Testis (tissue), 3 donors: Measurements from ENCODE around the gene CBY1. TPM values are rescaled to one million over a fixed set of nuclear protein-coding genes. Genes with fewer than 3 reads are reported as not detected.

Source experiments
- DNase-seq: peaks from one replicate; pipeline ENCODE4 v3.0.0-alpha.2; 2019
- H3K27ac ChIP-seq, 2 donors: fragments of 200-600 bp; sonication (generic); one replicate each; pipeline ENCODE4 v1.5.1; 2019
- H3K27me3 ChIP-seq: fragments of 200-600 bp; sonication (generic); one replicate; pipeline ENCODE4 v1.5.1; 2019
- H3K36me3 ChIP-seq: fragments of 200-600 bp; sonication (generic); one replicate; pipeline ENCODE4 v1.5.1; 2017; ENCODE audit warnings: low read depth; ENCODE audit errors: missing control alignments
- H3K4me1 ChIP-seq: fragments of 200-600 bp; sonication (generic); one replicate; pipeline ENCODE4 v1.5.1; 2019
- H3K4me3 ChIP-seq, 2 donors: fragments of 200-600 bp; sonication (generic); one replicate each; pipeline ENCODE4 v1.5.1; 2017 to 2019
- H3K9me3 ChIP-seq: fragments of 200-600 bp; sonication (generic); one replicate; pipeline ENCODE4 v1.5.1; 2017
- POLR2A ChIP-seq: fragments of 450-650 bp; IDR thresholded peaks from one replicate; pipeline ENCODE4 v1.6.1; 2017; ENCODE audit warnings: antibody characterized with exemption, mild to moderate bottlenecking, moderate library complexity
- WGBS, 2 donors: methylation state at CpG; one replicate each; pipeline ENCODE4 v1.1.5; 2018; 5-methylcytosine and 5-hydroxymethylcytosine counted together
- intact Hi-C: fragments of 100-400 bp; cut with DNase I; formaldehyde crosslinking; loops from one replicate; pipeline ENCODE4 v1.15.1; 2023; ENCODE audit warnings: low total_unique reads
- polyA plus RNA-seq: library from polyadenylated mRNA; stranded (reverse); fragments of 350-450 nt; fragmentation: Illumina TruSeq; extraction: RNeasy Lipid Tissue Mini Kit (QIAGEN cat#74804); gene quantifications from one replicate; pipeline ENCODE4 v1.2.3, GENCODE V29; 2014; ENCODE audit warnings: low read depth, low replicate concordance; ENCODE audit not compliant: insufficient read depth
- total RNA-seq, 2 donors: library from RNA; depleted of rRNA; stranded (reverse); fragments of >200 nt; gene quantifications; one replicate each; pipeline ENCODE4 v1.2.3, GENCODE V29; 2016
- TF ChIP-seq, protein P1 (sequence below), 3 experiments: fragments of 450-650 bp in 2 of 3; fragments of 200-600 bp in 1 of 3; sonication (generic) in 1 of 3; IDR thresholded peaks; one replicate each; pipeline ENCODE4 v1.5.1; 2016 to 2019; ENCODE audit warnings: antibody characterized with exemption in 3 of 3, mild to moderate bottlenecking in 2 of 3, moderate library complexity in 1 of 3

CBY1 gene
- total and polyA plus RNA-seq, 3 donors from 2014 or later: 24.9 to 50.8 (median 30.9) TPM

DNA sequence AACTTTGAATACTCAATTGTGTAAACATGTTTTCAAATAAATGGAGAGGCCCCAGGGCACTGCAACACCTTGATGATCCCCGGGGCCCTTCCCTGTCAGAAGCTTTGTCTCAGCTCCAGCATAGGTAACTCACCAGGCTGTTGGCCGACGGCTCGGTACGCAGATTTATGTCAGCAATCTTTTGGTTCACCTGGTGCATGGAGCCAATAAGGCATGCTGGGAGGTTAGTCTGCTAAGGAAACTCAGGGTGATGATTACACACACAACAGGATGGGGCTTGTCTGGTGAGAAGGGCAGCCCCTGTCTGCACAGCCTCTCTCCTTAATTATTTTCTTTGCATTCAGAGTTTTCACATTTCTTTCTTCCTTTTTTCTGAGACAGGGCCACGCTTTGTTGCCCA lies 11.0 kb upstream of the CBY1 start:
- no peaks in the 10 kb centered on the region for H3K27me3 ChIP-seq
- no peaks in the 10 kb centered on the region for H3K9me3 ChIP-seq
- no peak for DNase-seq
- H3K4me1 ChIP-seq: no peaks in the 10 kb centered on the region
- H3K27ac ChIP-seq: no peak overlapping the region
- no peak overlapping the region for H3K4me3 ChIP-seq
- no peak for TF ChIP-seq POLR2A
- TF ChIP-seq, protein P1, sequence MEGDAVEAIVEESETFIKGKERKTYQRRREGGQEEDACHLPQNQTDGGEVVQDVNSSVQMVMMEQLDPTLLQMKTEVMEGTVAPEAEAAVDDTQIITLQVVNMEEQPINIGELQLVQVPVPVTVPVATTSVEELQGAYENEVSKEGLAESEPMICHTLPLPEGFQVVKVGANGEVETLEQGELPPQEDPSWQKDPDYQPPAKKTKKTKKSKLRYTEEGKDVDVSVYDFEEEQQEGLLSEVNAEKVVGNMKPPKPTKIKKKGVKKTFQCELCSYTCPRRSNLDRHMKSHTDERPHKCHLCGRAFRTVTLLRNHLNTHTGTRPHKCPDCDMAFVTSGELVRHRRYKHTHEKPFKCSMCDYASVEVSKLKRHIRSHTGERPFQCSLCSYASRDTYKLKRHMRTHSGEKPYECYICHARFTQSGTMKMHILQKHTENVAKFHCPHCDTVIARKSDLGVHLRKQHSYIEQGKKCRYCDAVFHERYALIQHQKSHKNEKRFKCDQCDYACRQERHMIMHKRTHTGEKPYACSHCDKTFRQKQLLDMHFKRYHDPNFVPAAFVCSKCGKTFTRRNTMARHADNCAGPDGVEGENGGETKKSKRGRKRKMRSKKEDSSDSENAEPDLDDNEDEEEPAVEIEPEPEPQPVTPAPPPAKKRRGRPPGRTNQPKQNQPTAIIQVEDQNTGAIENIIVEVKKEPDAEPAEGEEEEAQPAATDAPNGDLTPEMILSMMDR (IDR thresholded peaks at IDR 0.05): no peak
- H3K36me3 ChIP-seq: no peaks in the 10 kb centered on the region
- WGBS, 2 donors: 96% methylated on average over 6 of the region's 6 CpGs
- intact Hi-C loops: no loop called here

DNA sequence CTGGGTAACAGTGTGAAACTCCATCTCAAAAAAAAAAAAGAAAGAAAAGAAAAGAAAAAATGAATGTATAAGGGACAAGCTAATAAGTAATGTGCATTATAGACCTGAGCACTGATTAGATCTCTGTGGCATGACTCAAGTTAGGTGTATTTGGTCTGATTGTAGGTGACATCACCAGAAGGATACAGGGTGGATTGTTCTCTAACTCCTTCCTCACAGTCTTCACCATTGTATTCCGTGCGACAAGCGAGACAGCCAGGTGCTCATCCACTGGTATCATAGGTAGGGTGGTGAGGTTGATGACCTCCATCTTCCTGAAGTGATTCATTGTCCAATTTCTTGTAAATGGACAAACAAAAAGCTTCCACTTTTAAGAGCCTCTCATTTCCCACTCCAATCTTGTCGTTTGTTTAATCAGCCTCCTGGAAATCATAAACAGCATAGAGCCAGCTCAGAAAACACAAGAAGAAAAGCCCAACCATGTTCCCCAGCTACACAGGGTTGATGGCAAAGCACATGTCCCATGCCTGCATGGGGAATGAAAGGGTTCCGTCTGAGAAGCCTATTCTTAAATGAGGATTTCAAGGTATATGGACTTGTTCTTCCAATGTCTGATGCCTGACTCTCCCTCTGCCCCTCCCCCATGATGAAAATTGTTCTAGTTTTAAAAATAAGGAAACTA lies 6.5 kb upstream of the CBY1 start:
- Histone ChIP-seq H3K36me3 (no peaks in the 10 kb centered on the region), H3K27ac (no peak overlapping the region), H3K9me3 (no peaks in the 10 kb centered on the region), H3K27me3 (no peaks in the 10 kb centered on the region), H3K4me3 (no peak overlapping the region), H3K4me1 (no peaks in the 10 kb centered on the region)
- TF ChIP-seq, protein P1 (IDR thresholded peaks at IDR 0.05): no peak
- TF ChIP-seq POLR2A: no peak
- WGBS, 2 donors: 83 to 90% methylated on average over 5 of the region's 5 CpGs
- intact Hi-C loops: no loop called here
- no peak for DNase-seq

DNA sequence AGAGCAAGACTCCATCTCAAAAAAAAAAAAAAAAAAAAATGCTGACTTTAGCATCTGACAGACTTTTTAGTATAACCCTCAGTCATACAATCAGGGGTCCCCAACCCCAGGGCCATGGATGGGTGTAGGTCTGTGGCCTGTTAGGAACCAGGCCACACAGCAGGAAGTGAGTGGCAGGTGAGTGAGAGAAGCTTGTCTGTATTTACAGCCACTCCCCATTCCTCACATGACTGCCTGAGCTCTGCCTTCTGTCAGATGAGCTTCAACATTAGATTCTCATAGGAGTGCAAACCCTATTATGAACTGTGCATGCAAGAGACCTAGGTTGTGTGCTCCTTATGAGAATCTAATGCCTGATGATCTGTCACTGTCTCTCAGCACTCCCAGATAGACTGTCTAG lies 3.6 kb upstream of the CBY1 start:
- no peaks in the 10 kb centered on the region for H3K27me3 ChIP-seq
- no peak for DNase-seq
- no peak overlapping the region for H3K27ac ChIP-seq
- intact Hi-C loops: no loop called here
- TF ChIP-seq, protein P1 (IDR thresholded peaks at IDR 0.05): no peak
- TF ChIP-seq POLR2A: no peak
- peaks cover 4% of the 10 kb centered on the region for H3K4me1 ChIP-seq
- no peak overlapping the region for H3K4me3 ChIP-seq
- no peaks in the 10 kb centered on the region for H3K9me3 ChIP-seq
- H3K36me3 ChIP-seq: no peaks in the 10 kb centered on the region

DNA sequence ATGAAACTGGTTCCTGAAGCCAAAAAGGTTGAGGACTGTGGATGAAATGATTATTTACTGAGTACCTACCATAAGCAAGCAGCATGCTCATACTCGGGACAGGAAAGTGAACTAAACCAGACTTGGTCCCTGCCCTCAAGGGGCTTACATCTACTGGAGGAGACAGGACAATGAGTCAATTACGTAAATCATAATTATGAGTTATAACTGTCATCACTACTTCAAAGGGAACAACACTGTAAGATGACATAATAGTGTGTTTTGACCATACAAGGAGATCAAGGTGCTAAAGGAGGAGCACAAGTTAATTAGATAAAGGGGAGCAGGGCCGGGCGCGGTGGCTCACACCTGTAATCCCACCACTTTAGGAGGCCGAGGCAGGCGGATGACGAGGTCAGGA lies 2.7 kb upstream of the CBY1 start:
- Histone ChIP-seq H3K27ac (no peak overlapping the region), H3K4me1 (peaks cover 4% of the 10 kb centered on the region), H3K27me3 (no peaks in the 10 kb centered on the region), H3K9me3 (no peaks in the 10 kb centered on the region), H3K36me3 (no peaks in the 10 kb centered on the region), H3K4me3 (no peak overlapping the region)
- TF ChIP-seq POLR2A: no peak
- TF ChIP-seq, protein P1 (IDR thresholded peaks at IDR 0.05): no peak
- DNase-seq: no peak
- 93 to 94% methylated on average over 8 of the region's 8 CpGs for WGBS, 2 donors
- intact Hi-C loops: no loop called here
